Measurements from ENCODE around the gene FRRS1L. TPM values are rescaled to one million over a fixed set of nuclear protein-coding genes. Genes with fewer than 3 reads are reported as not detected.

Gene FRRS1L
- total and polyA plus RNA-seq, 2 donors (not counting 1 experiment from before 2014, with no cell fraction given), result not detected

DNA sequence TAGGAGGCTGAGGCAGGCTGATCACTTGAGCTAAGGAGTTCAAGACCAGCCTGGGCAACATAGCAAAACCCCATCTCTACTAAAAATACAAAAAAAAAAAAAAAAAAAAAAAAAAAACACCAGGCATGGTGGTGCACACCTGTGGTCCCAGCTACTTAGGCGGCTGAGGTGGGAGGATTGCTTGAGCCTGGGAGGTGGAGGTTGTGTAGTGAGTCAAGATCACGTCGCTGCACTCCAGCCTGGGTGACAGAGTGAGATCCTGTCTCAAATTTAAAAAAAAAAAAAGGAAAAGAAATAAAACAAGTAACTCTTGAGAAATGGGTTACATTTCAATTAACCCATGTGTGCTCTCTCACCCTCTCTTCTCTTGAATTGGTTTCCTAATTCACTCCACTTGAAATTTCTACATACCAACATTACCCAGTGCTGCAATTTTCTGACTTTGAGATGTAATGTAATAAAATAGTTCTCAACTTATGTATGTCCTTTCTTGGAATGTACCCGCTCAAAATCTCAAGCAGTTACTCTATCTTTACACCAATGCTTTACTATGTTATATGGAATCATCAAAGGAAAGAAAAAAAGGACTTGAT, 83.1 kb downstream of the FRRS1L start:
- Histone ChIP-seq H4K20me1 (ENCODE audit: control insufficient read depth, insufficient read depth, low read length, poor library complexity, severe bottlenecking) (no peaks in the 10 kb centered on the region), H3K9ac (ENCODE audit: low read length) (no peak overlapping the region), H3K36me3 (replicated peaks in 1 of 2; ENCODE audit: control extremely low read depth in 1 of 2, control insufficient read depth in 1 of 2, extremely low read depth in 1 of 2, insufficient read depth in 2 of 2, low read length in 1 of 2) (peaks cover 0 to 58% of the 10 kb centered on the region in 2 experiments), H3K27me3 (replicated peaks in 1 of 4; ENCODE audit: control extremely low read depth in 1 of 4, control insufficient read depth in 3 of 4, insufficient read depth in 4 of 4, low read length in 3 of 4) (no peaks in the 10 kb centered on the region), H3K4me3 (ENCODE audit: control extremely low read depth in 1 of 5, extremely low read depth in 1 of 5, insufficient read depth in 1 of 5, low read depth in 2 of 5, low read length in 4 of 5) (no peak overlapping the region), H3K4me2 (replicated peaks; ENCODE audit: low read depth, low read length, poor library complexity, severe bottlenecking) (no peak overlapping the region), H3K4me1 (ENCODE audit: control insufficient read depth in 2 of 2, insufficient read depth in 2 of 2, low read length in 2 of 2) (no peaks in the 10 kb centered on the region), H3K79me2 (ENCODE audit: control insufficient read depth, insufficient read depth, low read length) (no peaks in the 10 kb centered on the region), H3K27ac (ENCODE audit: low read length in 2 of 2) (no peak overlapping the region), H2AFZ (ENCODE audit: insufficient read depth, low read depth, low read length, poor library complexity, severe bottlenecking) (no peak overlapping the region), H3K9me3 (ENCODE audit: control extremely low read depth in 1 of 3, control insufficient read depth in 2 of 3, insufficient read depth in 1 of 3, low read length in 2 of 3) (no peaks in the 10 kb centered on the region)
- Mint-ChIP-seq H3K4me3 (no peak overlapping the region), H3K4me1 (peaks cover 3% of the 10 kb centered on the region), H3K27ac (no peak overlapping the region), H3K9me3 (ENCODE audit: insufficient read depth) (no peaks in the 10 kb centered on the region), H3K27me3 (no peaks in the 10 kb centered on the region)
- intact Hi-C loops (cut with micrococcal nuclease), result no loop called here
- CTCF ChIA-PET, result no interaction called here
- DNase-seq (no peak), ATAC-seq (ENCODE audit: low read depth) (no peak)
- TF ChIP-seq, protein P1, sequence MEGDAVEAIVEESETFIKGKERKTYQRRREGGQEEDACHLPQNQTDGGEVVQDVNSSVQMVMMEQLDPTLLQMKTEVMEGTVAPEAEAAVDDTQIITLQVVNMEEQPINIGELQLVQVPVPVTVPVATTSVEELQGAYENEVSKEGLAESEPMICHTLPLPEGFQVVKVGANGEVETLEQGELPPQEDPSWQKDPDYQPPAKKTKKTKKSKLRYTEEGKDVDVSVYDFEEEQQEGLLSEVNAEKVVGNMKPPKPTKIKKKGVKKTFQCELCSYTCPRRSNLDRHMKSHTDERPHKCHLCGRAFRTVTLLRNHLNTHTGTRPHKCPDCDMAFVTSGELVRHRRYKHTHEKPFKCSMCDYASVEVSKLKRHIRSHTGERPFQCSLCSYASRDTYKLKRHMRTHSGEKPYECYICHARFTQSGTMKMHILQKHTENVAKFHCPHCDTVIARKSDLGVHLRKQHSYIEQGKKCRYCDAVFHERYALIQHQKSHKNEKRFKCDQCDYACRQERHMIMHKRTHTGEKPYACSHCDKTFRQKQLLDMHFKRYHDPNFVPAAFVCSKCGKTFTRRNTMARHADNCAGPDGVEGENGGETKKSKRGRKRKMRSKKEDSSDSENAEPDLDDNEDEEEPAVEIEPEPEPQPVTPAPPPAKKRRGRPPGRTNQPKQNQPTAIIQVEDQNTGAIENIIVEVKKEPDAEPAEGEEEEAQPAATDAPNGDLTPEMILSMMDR (IDR thresholded peaks at IDR 0.05), result no peak
- TF ChIP-seq EZH2 (IDR thresholded peaks at IDR 0.05; ENCODE audit: borderline replicate concordance, insufficient read depth, low read depth, low read length, poor library complexity, severe bottlenecking), result no peak
- no CpG with 5 or more reads among the region's 4 CpGs for WGBS (ENCODE audit: insufficient coverage)
- POLR2A ChIA-PET, result no interaction called here

DNA sequence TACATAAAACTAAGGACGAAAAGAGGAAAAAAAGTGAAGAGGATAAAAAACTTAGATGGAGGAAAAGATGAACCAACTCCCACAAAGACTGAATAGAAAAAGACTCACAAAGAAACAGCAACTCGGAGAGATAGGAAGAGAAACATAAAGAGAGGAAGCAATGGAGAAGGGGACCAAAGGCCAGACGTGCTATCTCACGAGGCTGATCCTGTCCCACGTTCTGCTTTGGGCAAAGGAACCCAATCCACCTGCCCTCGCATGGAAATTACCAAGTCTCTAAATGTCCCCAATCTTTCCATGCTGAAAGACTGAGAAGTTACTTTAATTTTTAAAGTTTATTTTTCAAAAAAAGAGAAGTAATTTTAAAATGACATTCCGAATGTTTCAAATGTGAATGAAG, 83.9 kb downstream of the FRRS1L start:
- Histone ChIP-seq H3K9ac (ENCODE audit: low read length) (no peak overlapping the region), H3K4me1 (ENCODE audit: control insufficient read depth in 2 of 2, insufficient read depth in 2 of 2, low read length in 2 of 2) (no peaks in the 10 kb centered on the region), H4K20me1 (ENCODE audit: control insufficient read depth, insufficient read depth, low read length, poor library complexity, severe bottlenecking) (no peaks in the 10 kb centered on the region), H3K4me2 (replicated peaks; ENCODE audit: low read depth, low read length, poor library complexity, severe bottlenecking) (no peak overlapping the region), H3K9me3 (ENCODE audit: control extremely low read depth in 1 of 3, control insufficient read depth in 2 of 3, insufficient read depth in 1 of 3, low read length in 2 of 3) (no peaks in the 10 kb centered on the region), H3K27me3 (replicated peaks in 1 of 4; ENCODE audit: control extremely low read depth in 1 of 4, control insufficient read depth in 3 of 4, insufficient read depth in 4 of 4, low read length in 3 of 4) (no peaks in the 10 kb centered on the region), H3K27ac (ENCODE audit: low read length in 2 of 2) (no peak overlapping the region), H3K36me3 (replicated peaks in 1 of 2; ENCODE audit: control extremely low read depth in 1 of 2, control insufficient read depth in 1 of 2, extremely low read depth in 1 of 2, insufficient read depth in 2 of 2, low read length in 1 of 2) (peaks cover 5 to 61% of the 10 kb centered on the region in 2 experiments), H3K79me2 (ENCODE audit: control insufficient read depth, insufficient read depth, low read length) (no peaks in the 10 kb centered on the region), H2AFZ (ENCODE audit: insufficient read depth, low read depth, low read length, poor library complexity, severe bottlenecking) (no peak overlapping the region), H3K4me3 (ENCODE audit: control extremely low read depth in 1 of 5, extremely low read depth in 1 of 5, insufficient read depth in 1 of 5, low read depth in 2 of 5, low read length in 4 of 5) (no peak overlapping the region)
- POLR2A ChIA-PET, result no interaction called here
- CTCF ChIA-PET, result no interaction called here
- H3K27me3 Mint-ChIP-seq, result no peaks in the 10 kb centered on the region
- DNase-seq (no peak), ATAC-seq (ENCODE audit: low read depth) (no peak)
- H3K27ac Mint-ChIP-seq, result no peak overlapping the region
- peaks cover 3% of the 10 kb centered on the region for H3K4me1 Mint-ChIP-seq
- H3K9me3 Mint-ChIP-seq (ENCODE audit: insufficient read depth), result no peaks in the 10 kb centered on the region
- WGBS (ENCODE audit: insufficient coverage), result 100% methylated on average over 3 of the region's 7 CpGs
- no peak for TF ChIP-seq EZH2 (IDR thresholded peaks at IDR 0.05; ENCODE audit: borderline replicate concordance, insufficient read depth, low read depth, low read length, poor library complexity, severe bottlenecking)
- TF ChIP-seq, protein P1 (IDR thresholded peaks at IDR 0.05), result no peak
- no peak overlapping the region for H3K4me3 Mint-ChIP-seq
- intact Hi-C loops (cut with micrococcal nuclease), result no loop called here

Measured in B cell (primary cell).